Stimulated activated CD4-positive, alpha-beta T cell treated with anti-CD3 and anti-CD28 coated beads, TNF-alpha, amount 100 ng/mL, for 48 hours (primary cell): ENCODE results near the gene KIF14.
"Not testable (repeated sequence)": the region's sequence is repeated elsewhere in the genome, so short reads cannot be mapped to it uniquely, and the experiment has no call there.

ENCODE experiments used
- DNase-seq, 3 donors: peaks; one replicate each; pipeline ENCODE4 v3.0.0-alpha.2; 2020; ENCODE audit warnings: low read depth in 3 of 3

The KIF14 gene

GRCh38 chr1:200634261-200635122 lies 13.9 kb upstream of the KIF14 start:
- no peak for DNase-seq

- no peak for DNase-seq
Measured at GRCh38 chr1:200631375-200631774, 10.8 kb upstream of the KIF14 start.

GRCh38 chr1:200630515-200630899 lies 10.0 kb upstream of the KIF14 start:
- DNase-seq = not testable (repeated sequence)

GRCh38 chr1:200629876-200630514 lies 9.4 kb upstream of the KIF14 start:
- DNase-seq = no peak

GRCh38 chr1:200628223-200628881 lies 7.8 kb upstream of the KIF14 start:
- DNase-seq = peak; percentile 25 to 32 (median 32)

- DNase-seq = no peak
Measured at GRCh38 chr1:200627575-200628222, 7.1 kb upstream of the KIF14 start.

GRCh38 chr1:200626853-200627534 lies 6.4 kb upstream of the KIF14 start:
- DNase-seq = no peak

- DNase-seq = no peak
Measured at GRCh38 chr1:200625381-200625824, 4.9 kb upstream of the KIF14 start.

- DNase-seq = no peak
Measured at GRCh38 chr1:200624679-200625335, 4.3 kb upstream of the KIF14 start.

- DNase-seq = no peak
Measured at GRCh38 chr1:200619894-200620272, 668 bp downstream of the KIF14 start.

- no peak for DNase-seq
Measured at GRCh38 chr1:200610846-200611245, 9.7 kb downstream of the KIF14 start.

GRCh38 chr1:200602632-200603031 lies 17.9 kb downstream of the KIF14 start:
- DNase-seq = no peak

- no peak for DNase-seq
Measured at GRCh38 chr1:200590001-200590400, 30.6 kb downstream of the KIF14 start.

GRCh38 chr1:200588698-200589097 lies 31.9 kb downstream of the KIF14 start:
- DNase-seq = no peak

GRCh38 chr1:200564319-200564718 lies 56.2 kb downstream of the KIF14 start:
- DNase-seq = no peak

- no peak for DNase-seq
Measured at GRCh38 chr1:200561856-200562214, 58.7 kb downstream of the KIF14 start.

- no peak for DNase-seq
Measured at GRCh38 chr1:200558866-200559459, 61.6 kb downstream of the KIF14 start.

GRCh38 chr1:200556002-200556401 lies 64.5 kb downstream of the KIF14 start:
- no peak for DNase-seq

- DNase-seq = not testable (repeated sequence)
Measured at GRCh38 chr1:200552737-200553136, 67.8 kb downstream of the KIF14 start.

GRCh38 chr1:200550367-200550766 lies 70.2 kb downstream of the KIF14 start:
- no peak for DNase-seq

- no peak for DNase-seq
Measured at GRCh38 chr1:200547386-200547785, 73.2 kb downstream of the KIF14 start.
